Measurements from ENCODE around the gene FGD4. TPM values are rescaled to one million over a fixed set of nuclear protein-coding genes. Genes with fewer than 3 reads are reported as not detected.
"Not testable (repeated sequence)": the region's sequence is repeated elsewhere in the genome, so short reads cannot be mapped to it uniquely, and the experiment has no call there.

The FGD4 gene
- total RNA-seq, 2 experiments from 2014 or later: 0.25 to 0.34 TPM

GRCh38 chr12:32522331-32523221, 123.2 kb downstream of the FGD4 start:
- Mint-ChIP-seq H3K27ac (no peak overlapping the region), H3K9me3 (no peaks in the 10 kb centered on the region), H3K4me3 (no peak overlapping the region), H3K27me3 (no peaks in the 10 kb centered on the region), H3K36me3 (ENCODE audit: low read depth) (no peaks in the 10 kb centered on the region), H3K4me1 (ENCODE audit: low read depth) (no peaks in the 10 kb centered on the region)
- Histone ChIP-seq H3K27me3 (ENCODE audit: control insufficient read depth in 1 of 2, insufficient read depth in 2 of 2, low read length in 2 of 2) (no peaks in the 10 kb centered on the region), H3K4me3 (ENCODE audit: low read length) (no peak overlapping the region), H3K4me1 (ENCODE audit: insufficient read depth, low read length) (no peaks in the 10 kb centered on the region), H3K27ac (ENCODE audit: low read depth in 1 of 2, low read length in 2 of 2) (no peak overlapping the region), H3K36me3 (ENCODE audit: insufficient read depth, low read length) (no peaks in the 10 kb centered on the region), H3K9me3 (ENCODE audit: control insufficient read depth in 1 of 2, insufficient read depth in 1 of 2, low read length in 2 of 2) (no peaks in the 10 kb centered on the region)
- CTCF ChIA-PET: interaction anchor here (0.6 kb wide), 1 partner anchor 8 kb away, joined by 4 read pairs; no protein-coding TSS in a partner anchor
- no peak for TF ChIP-seq CTCF (IDR thresholded peaks at IDR 0.05)
- POLR2A ChIA-PET: no interaction called here
- DNase-seq: peak in 2 of 14 experiments; percentile 25 to 29
- intact Hi-C loops (cut with DNase I, micrococcal nuclease): no loop called here
- no peak for ATAC-seq (ENCODE audit: poor library complexity)

DNA sequence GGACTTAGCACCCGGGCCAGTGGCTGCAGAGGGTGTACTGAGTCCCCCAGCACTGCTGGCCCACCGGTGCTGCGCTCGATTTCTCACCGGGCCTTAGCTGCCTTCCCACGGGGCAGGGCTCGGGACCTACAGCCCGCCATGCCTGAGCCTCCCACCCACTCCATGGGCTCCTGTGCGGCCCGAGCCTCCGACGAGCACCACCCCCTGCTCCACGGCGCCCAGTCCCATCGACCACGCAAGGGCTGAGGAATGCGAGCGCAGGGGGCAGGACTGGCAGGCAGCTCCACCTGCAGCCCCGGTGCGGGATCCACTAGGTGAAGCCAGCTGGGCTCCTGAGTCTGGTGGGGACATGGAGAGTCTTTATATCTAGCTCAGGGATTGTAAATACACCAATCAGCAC, 126.4 kb downstream of the FGD4 start:
- CTCF ChIA-PET; intact Hi-C loops (cut with DNase I, micrococcal nuclease); H3K9me3 ChIP-seq (ENCODE audit: control insufficient read depth in 1 of 2, insufficient read depth in 1 of 2, low read length in 2 of 2); H3K4me1 ChIP-seq (ENCODE audit: insufficient read depth, low read length); H3K4me3 Mint-ChIP-seq; POLR2A ChIA-PET; H3K27me3 ChIP-seq (ENCODE audit: control insufficient read depth in 1 of 2, insufficient read depth in 2 of 2, low read length in 2 of 2); H3K27ac ChIP-seq (ENCODE audit: low read depth in 1 of 2, low read length in 2 of 2); H3K4me1 Mint-ChIP-seq (ENCODE audit: low read depth); H3K36me3 Mint-ChIP-seq (ENCODE audit: low read depth); DNase-seq; H3K27me3 Mint-ChIP-seq; ATAC-seq (ENCODE audit: poor library complexity); H3K4me3 ChIP-seq (ENCODE audit: low read length); H3K36me3 ChIP-seq (ENCODE audit: insufficient read depth, low read length); H3K9me3 Mint-ChIP-seq; H3K27ac Mint-ChIP-seq: not testable (repeated sequence)

DNA sequence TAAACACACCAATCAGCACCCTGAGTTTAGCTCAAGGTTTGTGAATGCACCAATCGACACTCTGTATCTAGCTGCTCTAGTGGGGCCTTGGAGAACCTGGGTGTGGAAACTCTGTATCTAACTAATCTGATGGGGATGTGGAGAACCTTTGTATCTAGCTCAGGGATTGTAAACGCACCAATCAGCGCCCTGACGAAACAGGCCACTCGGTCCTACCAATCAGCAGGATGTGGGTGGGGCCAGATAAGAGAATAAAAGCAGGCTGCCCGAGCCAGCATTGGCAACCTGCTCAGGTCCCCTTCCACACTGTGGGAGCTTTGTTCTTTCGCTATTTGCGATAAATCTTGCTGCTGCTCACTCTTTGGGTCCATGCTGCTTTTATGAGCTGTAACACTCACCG, 127.0 kb downstream of the FGD4 start:
- H3K4me1 Mint-ChIP-seq (ENCODE audit: low read depth); H3K36me3 Mint-ChIP-seq (ENCODE audit: low read depth); DNase-seq; H3K36me3 ChIP-seq (ENCODE audit: insufficient read depth, low read length); H3K27me3 ChIP-seq (ENCODE audit: control insufficient read depth in 1 of 2, insufficient read depth in 2 of 2, low read length in 2 of 2); ATAC-seq (ENCODE audit: poor library complexity); POLR2A ChIA-PET; H3K4me3 Mint-ChIP-seq; H3K27ac Mint-ChIP-seq; CTCF ChIA-PET; intact Hi-C loops (cut with DNase I, micrococcal nuclease); H3K4me3 ChIP-seq (ENCODE audit: low read length); H3K4me1 ChIP-seq (ENCODE audit: insufficient read depth, low read length); H3K9me3 Mint-ChIP-seq; H3K27me3 Mint-ChIP-seq; H3K9me3 ChIP-seq (ENCODE audit: control insufficient read depth in 1 of 2, insufficient read depth in 1 of 2, low read length in 2 of 2); H3K27ac ChIP-seq (ENCODE audit: low read depth in 1 of 2, low read length in 2 of 2): not testable (repeated sequence)

GRCh38 chr12:32532422-32532821, 133.1 kb downstream of the FGD4 start:
- DNase-seq (no peak), ATAC-seq (ENCODE audit: poor library complexity) (no peak)
- no peaks in the 10 kb centered on the region for H3K4me1 ChIP-seq (ENCODE audit: insufficient read depth, low read length)
- H3K36me3 ChIP-seq (ENCODE audit: insufficient read depth, low read length): no peaks in the 10 kb centered on the region
- Mint-ChIP-seq H3K9me3 (no peaks in the 10 kb centered on the region), H3K27ac (no peak overlapping the region), H3K27me3 (peaks cover 15% of the 10 kb centered on the region), H3K4me3 (no peak overlapping the region), H3K4me1 (ENCODE audit: low read depth) (peaks cover 19% of the 10 kb centered on the region), H3K36me3 (ENCODE audit: low read depth) (no peaks in the 10 kb centered on the region)
- no peak overlapping the region for H3K27ac ChIP-seq (ENCODE audit: low read depth in 1 of 2, low read length in 2 of 2)
- H3K4me3 ChIP-seq (ENCODE audit: low read length): no peak overlapping the region
- TF ChIP-seq CTCF (IDR thresholded peaks at IDR 0.05): no peak
- ChIA-PET CTCF (interaction anchor here (0.8 to 1.2 kb wide), 2 partner anchors 9 to 18 kb away, joined by 3 to 4 read pairs; no protein-coding TSS in a partner anchor), POLR2A (no interaction called here)
- intact Hi-C loops (cut with DNase I, micrococcal nuclease): no loop called here
- no peaks in the 10 kb centered on the region for H3K27me3 ChIP-seq (ENCODE audit: control insufficient read depth in 1 of 2, insufficient read depth in 2 of 2, low read length in 2 of 2)
- H3K9me3 ChIP-seq (ENCODE audit: control insufficient read depth in 1 of 2, insufficient read depth in 1 of 2, low read length in 2 of 2): no peaks in the 10 kb centered on the region
